Dermis blood vessel endothelial cell (primary cell): ENCODE results near the gene SLC22A4. TPM values are rescaled to one million over a fixed set of nuclear protein-coding genes. Genes with fewer than 3 reads are reported as not detected.

ENCODE experiments used
- DNase-seq: peaks from one replicate; pipeline ENCODE4 v3.0.0; 2010
- total RNA-seq: library from RNA; depleted of rRNA; stranded (reverse); fragments of >200 nt; gene quantifications from 2 replicates; pipeline ENCODE4 v1.2.3, GENCODE V29; 2014

Gene SLC22A4
- 4.7 and 4.8 TPM in 2 replicates for total RNA-seq

DNA sequence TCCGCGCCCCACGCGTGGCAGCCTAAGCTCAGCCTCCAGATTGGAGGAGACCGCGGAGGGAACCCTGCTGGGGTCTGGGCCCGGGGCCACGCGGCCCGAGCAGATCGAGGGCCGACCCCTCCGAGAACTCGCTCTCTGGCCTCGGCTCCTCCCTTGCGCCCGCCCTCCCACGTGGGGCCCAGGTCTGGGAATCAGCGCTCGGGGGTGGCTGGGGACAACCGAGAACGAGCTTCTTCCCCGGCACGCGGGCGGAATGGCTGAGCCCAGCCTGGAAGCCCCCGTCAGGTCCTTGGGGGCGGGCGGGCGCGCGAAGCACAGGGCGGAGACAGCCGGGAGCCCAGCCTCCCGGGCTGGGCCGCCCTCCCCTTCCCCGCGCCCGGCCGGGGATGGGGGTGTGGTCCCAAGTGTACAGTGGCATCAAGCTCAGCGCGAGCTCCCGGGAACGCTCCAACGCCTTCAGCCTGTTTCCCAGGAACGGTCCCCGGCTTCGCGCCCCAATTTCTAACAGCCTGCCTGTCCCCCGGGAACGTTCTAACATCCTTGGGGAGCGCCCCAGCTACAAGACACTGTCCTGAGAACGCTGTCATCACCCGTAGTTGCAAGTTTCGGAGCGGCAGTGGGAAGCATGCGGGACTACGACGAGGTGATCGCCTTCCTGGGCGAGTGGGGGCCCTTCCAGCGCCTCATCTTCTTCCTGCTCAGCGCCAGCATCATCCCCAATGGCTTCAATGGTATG is at the start of gene SLC22A4:
Gene SLC22A4, plus strand, starts transcription at position 403 of the 736 bp plus-strand sequence. Its CDS starts 223 bp downstream, at position 626.
- peak; percentile 97 for DNase-seq

DNA sequence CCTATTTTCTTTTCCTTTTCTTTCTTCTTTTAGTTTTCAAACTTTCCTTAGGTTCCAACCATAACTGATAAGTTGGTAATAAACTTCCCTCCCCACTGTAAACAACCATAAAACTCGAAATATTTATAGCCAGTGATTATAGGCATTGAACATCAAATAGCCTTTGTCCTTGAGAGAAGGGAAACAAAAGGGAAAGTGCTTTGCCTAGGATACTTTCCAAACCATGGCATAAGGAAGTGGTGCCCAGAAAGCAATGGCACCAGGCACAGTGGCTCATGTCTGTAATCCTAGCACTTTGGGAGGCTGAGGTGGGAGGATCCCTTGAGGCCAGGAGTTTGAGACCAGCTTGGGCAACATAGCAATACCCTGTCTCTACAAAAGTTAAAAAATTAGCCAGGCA is 48.6 kb upstream of the SLC22A4 start:
- no peak for DNase-seq

DNA sequence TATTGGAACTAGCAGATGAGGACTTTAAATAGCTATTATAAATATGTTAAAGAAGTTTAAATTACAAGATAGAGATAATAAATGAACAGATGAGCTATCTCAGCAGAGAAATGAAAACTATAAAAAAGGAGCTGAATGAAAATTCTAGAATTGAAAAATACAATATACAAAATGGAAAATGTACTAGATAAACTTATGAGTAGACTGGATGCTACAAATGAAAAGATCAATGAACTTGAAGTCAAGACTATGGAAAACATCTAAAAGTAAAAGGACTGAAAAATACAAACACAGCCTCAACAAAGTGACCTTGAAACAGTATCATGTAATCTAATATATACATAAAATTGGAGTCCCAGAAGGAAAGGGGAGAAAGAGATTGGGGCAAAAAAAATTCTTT is 47.4 kb upstream of the SLC22A4 start:
- no peak for DNase-seq

DNA sequence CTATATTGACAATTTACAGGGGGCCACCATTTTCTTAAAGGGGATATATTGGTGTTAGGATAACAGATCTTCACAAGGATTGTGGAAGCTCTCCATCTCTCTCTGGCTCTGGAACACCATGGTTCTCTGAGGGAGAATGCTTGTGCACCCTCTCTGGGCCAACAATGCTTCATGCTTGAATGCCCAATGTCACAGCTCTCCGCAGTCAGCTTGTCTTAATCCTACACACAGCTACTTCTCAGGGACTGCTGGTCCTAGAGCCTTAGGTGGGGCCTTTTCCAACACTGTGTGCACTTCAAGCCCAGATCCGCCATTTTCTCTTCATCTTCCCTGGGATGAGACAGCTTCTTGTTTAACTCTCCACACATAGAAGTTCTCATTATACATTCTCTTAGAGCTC is 43.6 kb upstream of the SLC22A4 start:
- DNase-seq: no peak

DNA sequence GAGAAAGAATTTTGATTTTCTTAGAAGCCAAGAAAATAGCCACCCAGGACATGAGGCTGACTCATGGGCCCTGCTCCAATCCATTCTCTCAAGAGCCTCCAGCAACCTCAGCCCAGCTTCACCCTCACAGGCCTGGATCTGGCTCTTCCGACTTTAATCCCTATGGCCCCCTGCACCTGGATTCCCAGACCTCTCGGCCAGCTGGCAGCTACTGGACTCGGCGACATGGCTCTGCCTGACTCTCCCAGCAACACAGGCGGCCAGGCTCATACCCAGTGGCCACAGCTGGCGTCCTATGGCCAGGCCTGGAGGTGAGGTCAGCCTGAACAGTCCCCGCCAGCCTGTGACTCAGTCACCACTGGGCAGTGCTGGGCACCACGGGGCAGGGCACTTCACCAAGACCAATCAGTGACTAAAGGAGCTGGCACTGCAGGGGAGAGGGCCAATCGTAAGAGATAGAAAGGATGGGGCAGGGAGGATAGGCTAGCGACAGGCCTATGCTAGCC is 42.9 kb upstream of the SLC22A4 start:
- DNase-seq: no peak

DNA sequence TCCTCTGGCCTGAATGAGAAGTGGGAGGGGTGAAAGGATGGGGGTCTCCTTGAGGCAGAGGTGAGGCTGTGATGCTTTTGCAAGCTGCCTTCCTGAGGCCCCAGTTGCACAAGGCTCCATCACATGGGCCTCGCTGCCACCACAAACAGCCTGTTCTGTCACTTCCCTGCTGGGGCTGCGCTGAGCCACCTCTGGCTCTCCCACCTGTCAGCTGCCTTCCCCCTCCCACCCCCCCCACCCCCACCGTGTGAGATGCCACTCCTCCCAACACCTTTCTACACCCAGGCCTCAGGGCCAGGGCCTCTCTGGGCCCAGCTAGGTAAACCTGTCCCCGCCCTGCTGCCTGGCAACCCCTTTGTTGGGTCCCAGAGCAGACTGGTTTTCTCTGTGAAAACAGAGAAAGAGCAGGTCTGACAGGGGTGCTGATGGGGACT is 41.2 kb upstream of the SLC22A4 start:
- DNase-seq: no peak

DNA sequence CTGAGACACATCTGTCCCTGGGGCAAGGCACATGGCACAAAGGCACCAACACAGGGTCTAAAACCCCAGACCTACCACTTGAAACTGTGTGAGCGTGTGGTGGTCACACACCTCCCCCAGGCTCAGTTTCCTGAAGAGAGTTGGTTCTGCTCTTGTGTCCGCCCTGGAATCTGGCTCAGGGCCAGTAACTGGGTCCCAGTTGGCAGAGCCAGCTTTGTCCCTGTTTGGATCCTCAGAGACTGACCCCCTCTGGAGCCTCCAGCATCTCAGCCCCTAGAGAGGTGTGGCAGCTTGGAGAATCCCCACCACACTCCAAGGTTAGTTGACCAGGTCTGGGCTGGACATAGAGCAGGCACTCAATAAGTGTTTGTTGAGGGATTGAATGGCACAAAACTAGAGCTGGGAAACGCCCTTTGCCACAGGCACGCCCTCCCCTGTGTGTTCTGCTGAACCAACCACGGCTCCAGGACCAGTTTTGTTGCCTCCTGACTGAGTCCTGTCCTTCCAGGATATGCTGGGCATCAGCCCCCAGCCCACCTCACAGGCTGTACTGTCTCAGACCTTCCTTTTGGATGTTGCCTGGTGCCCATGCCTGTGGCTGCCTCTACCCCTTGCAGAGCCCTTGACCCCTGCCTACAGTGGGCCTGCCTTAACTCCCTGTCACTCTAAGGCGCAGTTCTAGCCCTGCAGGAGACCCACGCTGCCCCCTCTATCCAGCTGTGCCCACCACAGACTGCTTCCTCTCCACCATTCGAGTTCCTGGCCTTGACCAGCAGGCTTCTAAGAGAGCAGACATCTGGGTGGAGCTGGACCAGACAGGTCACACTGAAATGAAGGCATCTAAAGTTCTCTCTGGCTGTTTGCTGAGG is 40.5 kb upstream of the SLC22A4 start:
- DNase-seq: no peak

DNA sequence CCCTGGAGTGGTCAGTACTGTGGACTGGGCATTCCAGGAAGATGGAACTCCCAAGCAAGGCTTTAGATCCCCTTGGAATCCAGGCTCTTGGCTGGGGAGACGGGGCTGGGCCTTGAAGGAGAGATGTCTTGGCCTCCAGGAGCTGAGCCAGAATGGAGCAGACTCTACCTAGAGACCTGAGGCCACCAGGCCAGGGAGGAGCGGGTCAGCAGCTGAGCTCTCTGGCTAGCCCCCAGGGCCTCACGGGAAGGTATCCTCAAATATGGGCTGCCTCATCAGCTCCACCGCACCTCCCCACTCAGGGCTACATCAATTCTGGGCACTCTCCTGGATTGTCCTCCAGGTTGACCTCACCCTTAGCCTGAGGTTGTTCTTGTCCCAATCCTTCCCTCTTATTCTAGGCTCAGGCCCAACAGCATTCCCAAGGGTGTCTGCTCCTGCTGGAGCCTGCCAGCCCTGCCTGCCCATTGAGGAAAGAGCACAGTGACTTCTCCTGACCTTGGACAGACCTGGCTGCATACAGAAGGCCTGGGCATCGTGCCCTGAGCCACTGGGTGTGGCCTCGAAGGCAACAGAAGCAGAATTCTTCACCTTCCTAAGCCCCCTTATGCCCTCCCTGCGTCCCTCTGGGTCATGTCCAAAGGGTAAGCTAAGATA is 39.7 kb upstream of the SLC22A4 start:
- no peak for DNase-seq

DNA sequence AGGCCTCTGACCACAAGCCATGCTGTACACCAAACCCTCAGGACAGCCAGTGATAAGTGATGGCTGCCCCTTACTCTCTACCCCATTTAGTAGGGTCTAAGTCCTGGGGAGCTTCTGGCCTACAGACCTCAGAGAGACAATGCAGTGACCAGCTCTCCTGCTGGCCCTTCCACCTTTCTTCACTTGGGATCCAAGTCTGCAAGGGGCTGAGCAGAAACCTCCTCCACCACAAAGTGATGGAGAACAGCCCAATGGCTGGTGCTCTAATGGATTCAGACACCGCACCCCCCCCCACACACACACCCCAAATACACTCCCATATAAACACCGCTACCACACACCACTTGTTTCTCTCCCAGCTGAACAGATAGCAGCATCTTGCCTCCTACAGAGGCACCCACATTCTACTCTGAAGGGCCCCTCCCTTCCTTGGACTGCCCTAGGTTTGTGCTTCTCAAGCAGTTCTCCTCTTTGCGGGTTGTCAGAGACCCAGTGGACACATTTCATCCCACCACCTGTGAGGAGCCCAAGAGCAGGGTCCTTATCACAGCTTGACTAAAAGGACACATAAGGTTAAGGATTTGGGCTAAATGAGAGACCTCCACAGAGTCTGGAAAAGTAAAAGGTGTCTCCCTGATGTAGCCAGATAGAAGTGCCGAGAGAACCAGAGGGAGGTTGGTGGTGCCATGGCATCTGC is 38.0 kb upstream of the SLC22A4 start:
- no peak for DNase-seq

DNA sequence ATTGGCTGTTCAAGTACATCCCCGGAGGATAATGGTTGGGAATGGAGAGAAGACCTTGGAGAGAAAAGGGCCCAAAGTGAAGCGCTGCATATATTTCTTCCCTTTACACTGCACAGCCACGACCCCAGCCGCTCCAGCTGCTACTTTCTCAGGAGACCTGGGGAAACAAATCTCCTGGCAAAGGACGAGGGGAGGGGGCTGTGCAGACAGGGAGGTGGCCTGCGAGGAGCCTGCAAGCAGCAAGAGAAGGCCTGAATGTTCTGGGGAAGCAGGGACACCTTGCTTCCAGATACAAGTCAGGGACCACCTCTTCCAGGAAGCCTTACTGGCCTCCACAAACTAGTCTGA is 37.4 kb upstream of the SLC22A4 start:
- DNase-seq: no peak

DNA sequence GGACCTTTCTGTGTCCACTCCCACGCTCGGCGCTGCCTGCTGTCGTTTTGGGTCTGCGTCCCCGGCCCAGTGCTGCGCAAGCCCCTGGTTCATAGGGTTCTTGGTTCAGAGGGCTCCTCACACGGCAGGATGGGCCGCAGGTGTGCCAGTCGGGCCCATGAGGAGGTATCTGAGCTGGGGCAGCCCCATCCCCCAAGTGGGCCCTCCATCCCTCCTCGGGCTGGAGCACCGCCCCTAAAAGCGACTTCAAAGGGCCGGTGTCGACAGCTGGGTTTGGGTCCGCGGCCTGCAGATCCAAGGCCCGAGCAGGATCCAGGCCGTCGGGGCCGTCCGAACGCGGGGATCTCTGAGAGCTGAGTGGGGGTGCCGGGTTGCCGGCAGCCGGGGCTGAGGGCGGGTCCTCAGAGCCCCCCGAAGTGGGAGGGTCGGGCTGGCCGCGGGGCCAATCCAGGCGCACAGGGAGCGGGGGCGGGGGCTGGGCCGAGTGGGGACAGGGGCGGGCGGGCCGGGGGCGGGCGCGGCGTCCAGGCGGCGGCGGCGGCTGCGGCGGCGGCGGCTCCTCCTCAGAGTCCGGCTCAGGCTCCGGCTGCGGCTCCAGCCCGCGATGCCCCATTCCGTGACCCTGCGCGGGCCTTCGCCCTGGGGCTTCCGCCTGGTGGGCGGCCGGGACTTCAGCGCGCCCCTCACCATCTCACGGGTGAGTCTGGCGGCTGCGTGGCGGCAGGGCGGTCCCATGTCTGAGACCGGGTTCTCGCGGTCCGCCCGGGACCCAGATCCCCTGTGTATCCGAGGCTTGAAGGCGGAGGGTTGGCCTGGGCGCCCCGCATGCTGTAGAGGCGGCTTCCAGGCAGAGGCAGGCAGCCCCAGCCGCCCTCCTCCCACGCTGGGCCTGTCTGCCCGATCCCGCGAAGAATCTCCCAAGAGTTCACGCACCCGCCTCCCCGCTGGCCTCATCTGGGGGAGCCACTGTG is 36.8 kb upstream of the SLC22A4 start, which contains the start of gene PDLIM4:
Gene PDLIM4, plus strand, starts transcription at position 566 of the 971 bp plus-strand sequence. Its CDS starts 39 bp downstream, at position 605.
- DNase-seq: peak; percentile 61

DNA sequence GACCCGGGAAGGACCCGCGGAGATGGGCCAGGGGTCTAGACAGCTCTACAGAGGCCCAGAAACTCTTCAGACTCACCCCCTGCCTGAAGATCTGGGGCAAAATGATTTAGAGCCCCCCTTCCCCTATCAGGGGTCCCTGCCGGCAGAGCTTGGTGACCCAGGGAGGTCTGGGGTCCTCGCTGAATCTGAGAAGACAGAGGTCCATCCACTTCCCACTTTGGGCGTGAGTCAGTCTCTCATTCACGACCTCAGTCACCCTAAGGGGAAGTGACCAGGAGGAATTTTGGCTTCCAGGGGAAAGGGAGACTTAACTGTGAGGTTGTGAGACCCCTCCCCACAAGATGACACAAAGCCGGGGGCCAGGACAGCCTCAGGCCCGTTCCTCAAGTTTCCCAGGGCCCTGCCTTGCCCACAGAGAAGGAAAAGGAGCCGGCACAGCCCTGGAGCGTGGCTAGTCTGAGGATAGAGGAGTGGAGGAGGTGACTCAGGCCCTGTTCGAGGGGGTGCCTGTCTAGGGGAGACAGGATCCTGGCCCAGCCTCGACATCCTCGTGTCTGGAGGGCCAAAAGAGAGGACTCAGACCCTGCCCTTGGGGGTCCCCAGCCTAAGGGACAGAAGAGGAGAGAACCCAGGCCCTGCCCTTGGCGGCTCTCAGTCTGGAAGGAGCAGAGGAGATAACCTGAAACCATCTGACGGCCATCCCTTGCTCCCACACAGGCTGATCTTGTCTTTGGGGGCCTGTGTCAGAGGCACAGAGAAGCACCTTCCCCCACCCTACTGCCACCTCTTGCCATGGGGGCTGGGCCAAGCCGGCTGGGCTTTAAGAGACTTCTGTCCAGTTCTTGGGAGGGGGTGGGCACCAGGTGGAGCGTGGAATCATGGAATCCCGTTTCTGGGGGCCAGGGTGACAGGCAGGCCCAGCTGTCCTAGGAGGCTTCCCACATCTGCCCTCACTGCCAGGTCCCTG is 35.8 kb upstream of the SLC22A4 start:
- DNase-seq: peak; percentile 65

DNA sequence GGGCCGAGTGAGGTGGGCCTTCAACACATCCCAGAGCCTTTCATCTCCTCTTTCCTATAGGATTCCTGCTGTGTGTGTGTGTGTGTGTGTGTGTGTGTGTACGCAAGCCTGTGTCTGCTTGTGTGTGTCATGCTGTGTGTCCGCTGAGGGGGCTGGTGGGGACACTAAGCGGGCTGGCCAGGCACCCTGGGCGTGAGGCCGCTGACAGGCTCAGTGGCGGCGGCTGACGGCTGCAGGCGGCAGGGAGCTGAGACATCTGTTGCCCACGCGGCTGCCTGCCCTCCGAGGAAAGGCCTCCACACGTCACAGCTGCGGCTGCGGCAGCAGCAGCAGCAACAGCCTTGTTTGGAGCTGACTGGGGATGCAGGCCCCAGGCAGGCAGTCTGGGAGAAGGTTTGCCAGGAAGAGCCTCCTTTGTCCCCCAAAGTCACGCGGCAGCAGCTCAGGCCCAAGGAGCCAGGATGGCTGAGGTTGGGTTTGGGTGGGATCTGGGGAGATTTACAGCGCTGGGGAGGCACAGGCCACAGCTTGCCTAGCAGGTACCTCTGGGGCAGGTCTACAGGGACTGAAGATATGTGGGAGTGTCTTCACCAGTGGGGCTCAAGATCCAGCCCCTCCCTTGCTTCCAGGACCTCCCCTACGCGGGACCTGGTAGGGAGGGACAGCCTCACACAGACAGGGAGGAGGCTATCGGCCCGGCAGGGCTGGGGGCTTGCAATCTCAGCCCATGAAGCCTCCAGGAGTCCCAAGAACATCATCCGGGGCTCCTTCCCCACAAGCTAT is 34.9 kb upstream of the SLC22A4 start:
- DNase-seq: peak; percentile 77

DNA sequence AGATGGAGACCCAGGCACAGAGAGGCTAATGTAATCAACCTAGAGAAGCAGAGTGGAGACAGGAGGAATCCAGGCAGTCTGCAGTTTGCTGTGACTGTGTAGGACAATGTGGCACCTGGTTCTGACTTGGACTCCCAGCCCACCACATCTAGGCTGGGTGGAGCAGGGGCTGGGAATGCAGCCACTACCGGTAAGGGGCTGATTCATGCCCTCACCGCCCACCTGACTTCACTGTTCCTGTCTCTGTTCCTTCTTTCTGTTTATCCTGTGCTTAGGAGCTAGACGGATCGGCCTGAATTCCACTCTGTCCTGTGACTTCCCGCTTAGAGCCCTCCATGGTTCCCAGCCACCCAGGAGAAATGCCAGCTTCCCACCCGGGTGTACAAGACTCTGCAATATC is 34.1 kb upstream of the SLC22A4 start:
- DNase-seq: peak; percentile 56

DNA sequence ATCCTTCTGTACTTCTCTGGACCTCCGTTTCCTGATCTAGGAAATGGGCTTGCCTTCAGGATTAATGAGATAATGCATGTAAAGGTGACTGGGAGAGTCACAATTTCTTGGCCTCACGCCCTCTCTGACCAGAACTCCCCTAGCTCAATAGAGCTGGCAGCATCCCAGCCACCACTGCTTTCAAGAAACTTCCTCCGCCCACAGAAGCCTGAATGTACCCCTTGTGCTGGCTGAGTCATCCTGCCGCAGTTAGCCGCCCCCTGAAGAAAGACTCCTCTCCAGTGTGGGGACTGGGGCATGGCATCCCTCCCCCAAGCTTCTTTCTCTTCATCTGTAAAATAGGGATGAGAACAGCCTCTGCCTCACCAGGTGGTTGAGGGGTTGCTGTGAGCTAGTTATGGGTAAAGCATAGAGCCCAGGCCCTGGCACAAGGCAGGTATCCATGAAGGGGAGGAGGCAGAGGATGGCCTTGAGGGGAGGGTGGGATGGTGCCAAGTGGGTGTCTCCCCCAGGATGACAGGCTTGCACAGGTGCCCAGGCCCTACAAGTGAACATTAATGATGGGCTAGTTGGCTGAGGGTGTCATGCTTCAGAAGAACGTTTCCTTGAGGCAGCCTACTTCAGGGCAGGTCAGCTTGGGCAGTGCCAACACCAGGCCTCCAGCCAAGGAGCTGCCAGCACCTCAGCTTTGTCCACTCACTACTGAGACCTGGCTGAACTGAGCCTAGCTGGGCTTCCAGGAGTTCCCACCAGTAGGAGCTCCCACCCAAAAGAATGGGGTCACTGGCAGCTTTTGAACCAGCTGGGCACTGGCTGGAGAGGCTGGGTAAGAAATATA is 33.3 kb upstream of the SLC22A4 start:
- DNase-seq: peak; percentile 95

DNA sequence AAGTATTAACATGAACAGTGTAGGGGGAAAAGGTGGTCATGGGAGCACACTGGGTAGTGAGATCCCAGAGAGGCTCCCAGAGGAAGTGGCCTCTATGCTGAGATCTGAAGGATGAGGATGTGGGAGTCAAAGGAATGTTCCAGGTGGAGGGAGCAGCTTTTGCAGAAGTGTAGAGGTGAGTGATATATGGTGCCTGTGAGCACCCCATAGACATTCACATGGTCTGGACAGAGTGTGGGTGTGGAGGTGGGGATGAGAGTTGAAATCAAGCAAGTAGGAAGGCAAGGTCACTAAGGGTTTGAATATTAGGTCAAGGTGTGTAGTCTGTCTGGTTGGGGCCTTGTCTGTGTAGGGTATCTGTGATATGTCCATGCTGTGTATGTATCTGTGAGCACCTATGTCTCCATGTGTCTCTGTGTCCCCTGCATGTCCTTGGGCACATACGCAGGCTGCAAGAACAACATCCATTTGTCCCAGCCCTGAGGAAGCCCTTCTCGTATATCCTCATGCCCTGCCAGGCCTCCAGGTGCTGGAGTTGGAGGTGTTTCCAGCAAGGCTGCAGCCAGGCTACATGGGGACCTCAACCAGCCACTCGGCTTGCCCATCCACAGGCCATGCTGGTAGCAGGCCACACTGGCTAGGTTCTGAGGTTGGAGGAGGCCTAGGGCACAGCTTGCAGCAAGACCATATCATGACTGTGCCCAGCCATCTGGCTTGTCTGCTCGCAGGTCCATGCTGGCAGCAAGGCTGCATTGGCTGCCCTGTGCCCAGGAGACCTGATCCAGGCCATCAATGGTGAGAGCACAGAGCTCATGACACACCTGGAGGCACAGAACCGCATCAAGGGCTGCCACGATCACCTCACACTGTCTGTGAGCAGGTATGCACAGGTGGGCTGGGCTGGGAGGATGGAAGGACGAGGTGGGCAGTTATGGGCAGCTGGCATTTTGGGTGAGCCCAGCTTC is 32.0 kb upstream of the SLC22A4 start:
- no peak for DNase-seq
